B cell (primary cell): Measurements from ENCODE around the gene PTPN1. TPM values are rescaled to one million over a fixed set of nuclear protein-coding genes. Genes with fewer than 3 reads are reported as not detected.
A peak's percentile ranks its signal among the peaks of the same experiment; 100 is the strongest.

Source experiments
- ATAC-seq: fragments of 200-7000 bp; cut with Tn5 transposase; one replicate; pipeline ENCODE4 v1.10.0; 2021; ENCODE audit warnings: low read depth, mild to moderate bottlenecking, moderate number of reproducible peaks, moderate library complexity
- CTCF ChIA-PET: fragments of 350-600 bp; sonication (Branson Sonifier 250); formaldehyde crosslinking; loops from one replicate; lab custom pipeline; 2021; ENCODE audit warnings: antibody characterized with exemption, inconsistent platforms; lab: Charles Lee
- POLR2A ChIA-PET: fragments of 350-600 bp; sonication (Branson Sonifier 250); formaldehyde crosslinking; loops from one replicate; lab custom pipeline; 2021; ENCODE audit warnings: antibody characterized with exemption; lab: Charles Lee
- DNase-seq: peaks from one replicate; pipeline ENCODE4 v3.0.0; 2013
- H2AFZ ChIP-seq: 2 replicates; pipeline ENCODE4 v1.6.1; 2012; ENCODE audit warnings: mild to moderate bottlenecking, low read depth, low read length; ENCODE audit not compliant: insufficient read depth, poor library complexity, severe bottlenecking
- H3K27ac ChIP-seq, 2 donors: 1 replicate in 1 of 2; 2 replicates in 1 of 2; pipeline ENCODE4 v1.5.1; 2012 to 2013; ENCODE audit warnings: low read length in 2 of 2, mild to moderate bottlenecking in 2 of 2, moderate library complexity in 1 of 2
- H3K27me3 ChIP-seq, 4 experiments: fragments of 200-600 bp in 1 of 4; sonication (generic) in 1 of 4; replicated peaks in 1 of 4; 1 replicate in 2 of 4; 2 replicates in 2 of 4; pipeline versions ENCODE4 v1.6.1 to v1.7.0; 2013 to 2016; ENCODE audit warnings: low read length in 3 of 4, mild to moderate bottlenecking in 2 of 4, mixed read lengths in 1 of 4, moderate library complexity in 1 of 4; ENCODE audit not compliant: insufficient read depth in 4 of 4, control insufficient read depth in 3 of 4; ENCODE audit errors: control extremely low read depth in 1 of 4
- H3K36me3 ChIP-seq, 2 experiments: replicated peaks in 1 of 2; 1 replicate in 1 of 2; 2 replicates in 1 of 2; pipeline versions ENCODE4 v1.6.1 to v1.7.1; 2013; ENCODE audit warnings: low read length in 1 of 2; ENCODE audit not compliant: insufficient read depth in 2 of 2, control insufficient read depth in 1 of 2; ENCODE audit errors: control extremely low read depth in 1 of 2, extremely low read depth in 1 of 2
- H3K4me1 ChIP-seq, 2 donors: fragments of 200-600 bp in 1 of 2; sonication (generic) in 1 of 2; 1 replicate in 1 of 2; 2 replicates in 1 of 2; pipeline versions ENCODE4 v1.5.1 to v1.6.1; 2013 to 2017; ENCODE audit warnings: low read length in 2 of 2; ENCODE audit not compliant: control insufficient read depth in 2 of 2, insufficient read depth in 2 of 2
- H3K4me2 ChIP-seq: replicated peaks from 2 replicates; pipeline ENCODE3; 2012; ENCODE audit warnings: mild to moderate bottlenecking, low read depth, low read length; ENCODE audit not compliant: poor library complexity, severe bottlenecking
- H3K4me3 ChIP-seq, 5 experiments: fragments of 200-600 bp in 1 of 5; sonication (generic) in 1 of 5; 1 replicate in 3 of 5; 2 replicates in 2 of 5; pipeline versions ENCODE4 v1.5.1 to v1.7.0; 2011 to 2016; ENCODE audit warnings: low read length in 4 of 5, mild to moderate bottlenecking in 4 of 5, low read depth in 2 of 5, control low read depth in 1 of 5, moderate library complexity in 1 of 5; ENCODE audit not compliant: insufficient read depth in 1 of 5; ENCODE audit errors: control extremely low read depth in 1 of 5, extremely low read depth in 1 of 5
- H3K79me2 ChIP-seq: fragments of 200-600 bp; sonication (generic); one replicate; pipeline ENCODE4 v1.6.0; 2016; ENCODE audit warnings: low read length; ENCODE audit not compliant: control insufficient read depth, insufficient read depth
- H3K9ac ChIP-seq: fragments of 200-600 bp; sonication (generic); 2 replicates; pipeline ENCODE4 v1.6.1; 2017; ENCODE audit warnings: mild to moderate bottlenecking, low read length, moderate library complexity
- H3K9me3 ChIP-seq, 3 donors: one replicate each; pipeline versions ENCODE4 v1.6.1 to v1.7.1; 2013; ENCODE audit warnings: low read length in 2 of 3; ENCODE audit not compliant: control insufficient read depth in 2 of 3, insufficient read depth in 1 of 3; ENCODE audit errors: control extremely low read depth in 1 of 3
- H4K20me1 ChIP-seq: 2 replicates; pipeline ENCODE4 v1.6.0; 2012; ENCODE audit warnings: mild to moderate bottlenecking, low read length; ENCODE audit not compliant: insufficient read depth, control insufficient read depth, poor library complexity, severe bottlenecking
- H3K27ac Mint-ChIP-seq: one replicate; pipeline ENCODE4 v1.8.0; 2021; ENCODE audit warnings: mixed read lengths
- H3K27me3 Mint-ChIP-seq: one replicate; pipeline ENCODE4 v1.8.0; 2021; ENCODE audit warnings: mixed read lengths
- H3K4me1 Mint-ChIP-seq: one replicate; pipeline ENCODE4 v1.8.0; 2021; ENCODE audit warnings: mixed read lengths
- H3K4me3 Mint-ChIP-seq: one replicate; pipeline ENCODE4 v1.8.0; 2021; ENCODE audit warnings: mixed read lengths
- H3K9me3 Mint-ChIP-seq: one replicate; pipeline ENCODE4 v1.8.0; 2022; ENCODE audit warnings: mixed read lengths; ENCODE audit not compliant: insufficient read depth
- CTCF ChIP-seq: fragments of 200-600 bp; IDR thresholded peaks from one replicate; pipeline ENCODE4 v1.8.0; 2022; ENCODE audit warnings: antibody characterized with exemption, mild to moderate bottlenecking
- EZH2 ChIP-seq: IDR thresholded peaks from 2 replicates; pipeline ENCODE4 v1.6.1; 2012; ENCODE audit warnings: borderline replicate concordance, low read depth, mild to moderate bottlenecking, moderate library complexity, low read length; ENCODE audit not compliant: insufficient read depth, poor library complexity, severe bottlenecking
- WGBS: methylation state at CpG from one replicate; pipeline ENCODE4 v1.1.5; 2013; ENCODE audit warnings: missing lambda C conversion rate; ENCODE audit not compliant: insufficient coverage; 5-methylcytosine and 5-hydroxymethylcytosine counted together
- intact Hi-C: fragments of 100-400 bp; cut with micrococcal nuclease; formaldehyde crosslinking; loops from one replicate; pipeline ENCODE4 v1.10.0; 2022
- polyA plus RNA-seq: library from polyadenylated mRNA; depleted of rRNA; stranded (reverse); fragments of >200 nt; gene quantifications from 2 replicates; pipeline ENCODE4 v1.2.3, GENCODE V29; 2012
- total RNA-seq, 2 donors: library from RNA; stranded (reverse); fragments of 120-200 nt in 1 of 2; gene quantifications; 1 replicate in 1 of 2; 2 replicates in 1 of 2; pipeline versions ENCODE4 v1.2.3 to v1.2.4, GENCODE V29; 2013 to 2022

PTPN1 gene
- total and polyA plus RNA-seq, 2 donors (not counting 1 experiment from before 2014, with no cell fraction given): 77.4 to 134 TPM

GRCh38 chr20:50596694-50597021 lies 86.5 kb downstream of the PTPN1 start:
- TF ChIP-seq CTCF: no peak
- TF ChIP-seq EZH2: no peak
- Histone ChIP-seq H3K9ac (no peak overlapping the region), H3K27me3 (peaks cover 0 to 3% (median 0%) of the 10 kb centered on the region in 4 experiments), H3K9me3 (no peaks in the 10 kb centered on the region), H2AFZ (no peak overlapping the region), H3K36me3 (no peaks in the 10 kb centered on the region), H3K4me3 (no peak overlapping the region), H4K20me1 (no peaks in the 10 kb centered on the region), H3K4me1 (peaks cover 12 to 26% of the 10 kb centered on the region in 2 donors), H3K79me2 (no peaks in the 10 kb centered on the region), H3K27ac (no peak overlapping the region), H3K4me2 (peak overlapping the region; percentile 13)
- ChIA-PET CTCF (interaction anchor here (1.0 to 3.5 kb wide), 4 partner anchors 8 to 132 kb away, joined by 3 to 18 read pairs (median 7); no protein-coding TSS in a partner anchor), POLR2A (no interaction called here)
- intact Hi-C loops: no loop called here
- 95% methylated on average over 5 of the region's 11 CpGs for WGBS
- Mint-ChIP-seq H3K4me3 (no peak overlapping the region), H3K27me3 (peaks cover 3% of the 10 kb centered on the region), H3K9me3 (no peaks in the 10 kb centered on the region), H3K4me1 (peaks cover 26% of the 10 kb centered on the region), H3K27ac (no peak overlapping the region)
- ATAC-seq: no peak
- no peak for DNase-seq

- Mint-ChIP-seq H3K4me3 (no peak overlapping the region), H3K27me3 (peaks cover 3% of the 10 kb centered on the region), H3K27ac (no peak overlapping the region), H3K9me3 (no peaks in the 10 kb centered on the region), H3K4me1 (peaks cover 26% of the 10 kb centered on the region)
- Histone ChIP-seq H3K79me2 (no peaks in the 10 kb centered on the region), H3K9me3 (peaks cover 0 to 5% (median 0%) of the 10 kb centered on the region in 3 donors), H3K4me2 (no peak overlapping the region), H3K9ac (no peak overlapping the region), H3K4me1 (peaks cover 12 to 26% of the 10 kb centered on the region in 2 donors), H3K27me3 (peaks cover 0 to 11% (median 0%) of the 10 kb centered on the region in 4 experiments), H3K36me3 (no peaks in the 10 kb centered on the region), H4K20me1 (no peaks in the 10 kb centered on the region), H3K27ac (no peak overlapping the region), H2AFZ (no peak overlapping the region), H3K4me3 (no peak overlapping the region)
- 86% methylated on average over 18 of the region's 22 CpGs for WGBS
- ChIA-PET CTCF (interaction anchor here (0.6 to 3.5 kb wide), 4 partner anchors 8 to 134 kb away, joined by 3 to 18 read pairs (median 4); partner anchors contain the start of gene PARD6B), POLR2A (no interaction called here)
- no peak for TF ChIP-seq EZH2
- no peak for TF ChIP-seq CTCF
- intact Hi-C loops: no loop called here
- no peak for ATAC-seq
- DNase-seq: peak; percentile 17
Observed at GRCh38 chr20:50597406-50597969, 87.3 kb downstream of the PTPN1 start.
